ENCODE data around the gene EFTUD2.

DNA sequence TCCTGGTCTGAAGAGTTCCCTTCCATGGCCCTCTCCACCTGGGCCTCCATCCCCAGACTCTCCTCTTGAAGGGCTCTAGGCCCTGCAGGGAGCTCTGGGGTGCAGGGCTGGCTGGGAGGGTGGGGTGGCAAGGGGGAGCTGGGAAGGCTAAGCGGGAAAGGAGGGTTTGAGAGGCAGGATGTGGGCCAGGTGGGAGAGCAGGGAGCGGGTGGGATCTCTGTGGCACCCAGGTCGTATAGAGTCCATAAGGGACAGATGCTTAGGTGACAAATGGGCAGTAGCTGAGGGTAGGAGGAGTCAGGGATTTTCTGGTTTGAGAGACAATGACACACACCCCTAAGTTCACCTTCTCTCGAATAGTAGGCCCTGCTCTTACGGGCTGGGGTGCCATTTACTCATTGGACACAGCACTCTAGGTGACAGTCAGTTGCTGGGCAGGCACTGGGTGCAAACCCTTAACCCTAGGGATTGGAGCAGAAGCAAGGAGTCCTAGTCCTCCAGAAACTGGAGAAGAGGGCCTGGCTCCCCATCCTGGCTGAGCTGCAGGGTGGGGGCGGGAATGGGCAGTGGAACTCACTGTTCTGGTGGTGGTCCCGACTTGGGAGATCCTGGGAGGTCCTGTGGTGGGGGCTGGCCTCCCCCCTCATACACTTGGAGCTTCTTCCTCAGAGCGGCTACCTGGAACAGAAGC lies 33.0 kb upstream of the EFTUD2 start:
- TF ChIP-seq CTCF (conservative IDR thresholded peaks at IDR 0.05; ENCODE audit: low read depth, low read length) (no peak), BHLHE40 (IDR thresholded peaks at IDR 0.05; ENCODE audit: low read depth, low read length) (no peak), SMC3 (IDR thresholded peaks at IDR 0.05; ENCODE audit: low read depth, low read length) (no peak), POLR2A (IDR thresholded peaks at IDR 0.05; ENCODE audit: low read depth, low read length) (no peak), RAD21 (IDR thresholded peaks at IDR 0.05; ENCODE audit: low read length) (no peak), MAZ (IDR thresholded peaks at IDR 0.05; ENCODE audit: borderline replicate concordance, low read depth, low read length) (no peak), ELK1 (IDR thresholded peaks at IDR 0.05; ENCODE audit: borderline replicate concordance, low read depth, low read length) (no peak), USF2 (IDR thresholded peaks at IDR 0.05; ENCODE audit: low read depth, low read length) (no peak), FOS (IDR thresholded peaks at IDR 0.05; ENCODE audit: low read depth, low read length) (no peak)

Data from IMR-90 (cell line).